Astrocyte of the hippocampus (primary cell): Measurements from ENCODE around the gene MYO9B.
"Not testable (repeated sequence)": the region's sequence is repeated elsewhere in the genome, so short reads cannot be mapped to it uniquely, and the experiment has no call there.

Experiments
- DNase-seq: peaks from one replicate; pipeline ENCODE4 v3.0.0; 2011; ENCODE audit warnings: low read depth, low spot score

Gene MYO9B

GRCh38 chr19:17144771-17145170, 69.2 kb downstream of the MYO9B start:
- peak; percentile 76 for DNase-seq

GRCh38 chr19:17145546-17146497, 70.2 kb downstream of the MYO9B start:
- DNase-seq: no peak

DNA sequence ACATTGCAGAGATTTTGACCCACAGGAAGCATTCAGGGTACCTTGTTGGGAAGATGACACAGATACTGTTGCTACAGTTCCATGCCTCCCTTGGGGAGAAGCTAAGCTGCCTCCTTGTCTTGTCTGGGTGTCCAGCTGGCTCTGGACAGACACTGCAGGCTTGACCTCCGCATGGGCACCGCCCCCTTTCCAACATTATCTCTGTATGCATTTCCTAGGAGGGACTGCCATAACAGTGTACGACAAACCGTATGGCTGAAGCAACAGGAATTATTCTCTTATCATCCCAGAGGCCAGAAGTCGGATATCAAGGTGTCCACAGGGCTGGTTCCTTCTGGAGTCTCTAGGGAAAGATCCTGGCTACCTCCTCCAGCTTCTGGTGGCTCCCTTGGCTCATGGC, 72.6 kb downstream of the MYO9B start:
- no peak for DNase-seq

- no peak for DNase-seq
Observed at GRCh38 chr19:17149393-17150135, 74.0 kb downstream of the MYO9B start.

DNA sequence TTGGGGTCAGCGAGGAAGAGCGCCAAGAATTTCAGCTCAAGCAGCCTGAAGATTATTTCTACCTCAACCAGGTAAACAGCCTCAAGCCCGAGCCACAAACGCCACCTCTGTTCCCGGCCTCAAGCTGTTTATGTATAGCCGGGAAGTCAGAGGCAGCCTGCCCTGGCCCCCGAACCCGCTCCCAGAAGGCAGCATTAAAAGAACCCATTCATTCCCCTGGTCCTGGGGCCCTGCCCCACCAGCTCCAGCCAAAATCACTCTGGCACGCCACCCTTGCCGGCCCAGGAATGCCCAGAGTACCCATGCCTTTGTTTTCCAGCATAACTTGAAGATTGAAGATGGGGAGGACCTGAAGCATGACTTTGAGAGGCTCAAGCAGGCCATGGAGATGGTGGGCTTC, 78.4 kb downstream of the MYO9B start:
- DNase-seq: no peak

DNA sequence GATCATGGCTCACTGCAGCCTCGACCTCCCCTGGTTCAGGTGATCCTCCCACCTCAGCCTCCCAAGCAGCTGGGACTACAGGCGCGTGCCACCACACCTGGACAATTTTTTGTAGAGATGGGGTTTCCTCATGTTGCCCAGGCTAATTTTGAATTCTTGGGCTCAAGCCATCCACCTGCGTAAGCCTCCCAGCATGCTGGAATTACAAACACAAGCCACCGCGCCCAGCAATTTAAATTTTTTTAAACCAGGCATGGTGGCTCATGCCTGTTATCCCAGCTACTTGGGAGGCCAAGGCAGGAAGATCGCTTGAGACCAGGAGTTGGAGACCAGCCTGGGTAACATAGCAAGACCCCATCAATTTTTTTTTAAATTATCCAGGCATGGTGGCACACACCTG, 79.7 kb downstream of the MYO9B start:
- DNase-seq: no peak

GRCh38 chr19:17156296-17156946, 80.8 kb downstream of the MYO9B start:
- no peak for DNase-seq

DNA sequence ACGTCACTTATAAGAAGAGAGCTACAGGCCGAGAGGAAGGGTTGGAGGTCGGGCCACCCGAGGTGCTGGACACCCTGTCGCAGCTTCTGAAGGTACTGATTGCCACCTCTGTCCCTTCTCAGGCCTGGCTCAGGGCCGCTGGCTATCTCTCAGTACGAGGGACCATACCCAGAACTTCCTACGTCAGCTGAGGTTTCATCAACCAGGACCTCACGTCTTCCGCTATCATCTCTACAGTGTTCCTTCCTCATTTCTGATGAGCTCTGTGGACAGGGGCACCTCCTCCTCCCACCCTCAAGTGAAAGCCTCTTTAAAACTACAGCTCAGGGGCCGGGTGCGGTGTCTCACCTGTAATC, 81.3 kb downstream of the MYO9B start:
- DNase-seq: no peak

- no peak for DNase-seq
Observed at GRCh38 chr19:17158584-17158983, 83.0 kb downstream of the MYO9B start.

DNA sequence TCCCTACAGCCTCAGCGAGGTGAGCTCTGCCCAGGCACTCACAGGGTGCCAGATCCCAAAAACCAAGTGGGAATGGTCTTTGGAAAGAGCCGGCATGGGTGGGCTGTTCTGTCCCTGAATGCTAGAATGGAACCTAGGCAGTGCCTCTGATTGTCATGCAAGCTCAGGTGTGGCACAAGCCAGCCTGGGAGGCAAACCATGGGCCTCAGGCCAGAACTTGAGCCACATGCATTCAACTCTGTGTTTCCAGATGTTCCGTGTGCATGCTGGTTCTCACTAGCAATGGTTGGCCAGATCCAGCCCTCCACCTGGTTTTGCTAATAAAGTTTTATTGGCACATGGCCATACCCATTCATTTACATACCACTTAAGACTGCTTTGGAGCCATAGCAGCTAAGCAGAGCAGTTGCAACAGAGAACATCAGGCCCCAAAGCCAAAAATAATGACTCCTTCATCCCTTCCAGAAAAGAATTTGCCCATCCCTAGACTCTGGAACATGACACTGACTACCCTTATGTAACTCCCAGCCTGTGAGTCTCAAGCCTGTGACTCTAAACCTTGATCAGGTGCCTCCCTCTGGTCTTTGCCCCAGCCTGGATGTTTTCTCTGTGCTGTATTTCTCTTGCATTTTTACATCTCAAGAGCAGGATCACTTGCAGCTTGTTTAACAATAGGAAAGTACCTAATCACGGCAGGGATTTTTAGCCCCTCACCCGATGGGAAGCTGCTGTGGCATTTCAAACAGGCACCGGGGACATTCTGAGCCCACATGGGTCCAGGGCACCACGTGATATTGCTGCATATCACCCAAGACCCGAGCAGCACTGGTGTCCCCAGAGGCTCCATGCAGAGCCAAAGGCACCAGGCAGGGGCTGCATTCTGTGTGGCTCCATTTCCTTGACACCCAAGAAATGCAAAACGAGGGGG, 84.2 kb downstream of the MYO9B start:
- no peak for DNase-seq

DNA sequence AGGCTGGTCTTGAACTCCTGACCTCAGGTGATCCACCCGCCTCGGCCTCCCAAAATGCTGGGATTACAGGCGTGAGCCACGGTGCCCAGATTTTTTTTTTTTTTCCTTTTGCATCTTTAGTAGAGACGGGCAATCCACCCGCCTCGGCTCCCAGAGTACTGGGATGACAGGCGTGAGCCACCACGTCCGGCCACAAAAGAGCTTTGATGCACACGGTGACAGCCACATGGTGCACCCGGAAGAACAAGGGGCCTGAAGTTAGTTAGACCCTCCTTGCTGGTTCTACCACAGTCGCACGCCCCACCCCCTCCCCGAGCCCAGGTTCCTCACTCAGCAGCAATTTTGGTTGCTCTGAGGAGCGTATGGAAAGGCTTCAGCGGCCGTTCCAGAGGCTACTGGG, 85.3 kb downstream of the MYO9B start:
- DNase-seq: no peak

- DNase-seq: not testable (repeated sequence)
Observed at GRCh38 chr19:17162131-17162530, 86.6 kb downstream of the MYO9B start.

DNA sequence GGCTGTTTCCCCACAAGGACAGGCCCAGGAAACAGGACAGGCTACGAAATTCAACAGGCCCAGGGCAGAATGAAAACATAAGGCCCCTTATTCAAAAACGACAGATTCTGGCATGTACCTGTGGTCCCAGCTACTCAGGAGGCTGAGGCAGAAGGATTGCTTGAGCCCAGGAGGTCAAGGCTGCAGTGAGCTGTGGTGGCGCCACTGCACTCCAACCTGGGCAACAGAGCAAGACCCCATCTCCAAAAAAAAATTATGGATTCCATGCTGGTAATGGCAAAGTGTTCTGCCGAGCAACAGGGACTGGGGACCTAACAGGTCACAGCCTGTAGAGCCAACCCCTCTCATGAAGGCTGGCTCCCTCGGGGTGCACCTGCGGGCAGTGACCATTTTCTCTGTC, 87.0 kb downstream of the MYO9B start:
- DNase-seq: no peak

DNA sequence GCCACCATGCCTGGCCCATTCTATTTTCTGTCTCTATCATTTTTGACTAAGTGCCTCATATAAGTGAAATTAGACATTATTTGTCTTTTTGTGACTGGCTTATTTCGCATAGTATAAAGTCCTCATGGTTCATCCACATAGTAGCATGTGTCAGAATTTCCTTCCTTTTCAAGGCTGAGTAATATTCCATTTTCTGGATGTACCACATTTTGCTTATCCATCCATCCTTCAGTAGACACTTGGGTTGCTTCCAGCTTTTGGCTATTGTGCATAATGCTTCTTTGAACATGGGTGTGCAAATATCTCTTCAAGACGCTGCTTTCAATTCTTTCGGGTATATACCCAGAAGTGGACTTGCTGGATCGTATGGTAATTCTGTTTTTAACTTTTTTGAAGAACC, 88.1 kb downstream of the MYO9B start:
- DNase-seq: no peak

DNA sequence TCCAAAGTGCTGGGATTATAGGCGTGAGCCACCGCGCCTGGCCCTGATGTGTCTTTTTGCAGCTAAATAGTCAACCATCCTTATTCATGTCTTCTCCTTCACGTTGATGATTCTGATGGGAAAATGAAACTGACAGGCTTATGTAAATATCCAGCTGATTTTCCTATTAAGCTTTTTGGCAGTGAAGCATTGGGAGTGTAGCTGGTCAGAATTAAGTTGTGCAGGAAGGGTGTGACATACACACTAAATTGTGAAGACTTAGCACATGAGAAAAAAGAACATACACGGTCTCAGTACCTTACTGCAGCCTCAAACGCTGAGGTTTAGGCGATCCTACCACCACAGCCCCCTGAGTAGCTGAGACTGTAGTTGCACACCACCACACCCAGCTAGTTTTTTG, 89.1 kb downstream of the MYO9B start:
- DNase-seq: no peak

DNA sequence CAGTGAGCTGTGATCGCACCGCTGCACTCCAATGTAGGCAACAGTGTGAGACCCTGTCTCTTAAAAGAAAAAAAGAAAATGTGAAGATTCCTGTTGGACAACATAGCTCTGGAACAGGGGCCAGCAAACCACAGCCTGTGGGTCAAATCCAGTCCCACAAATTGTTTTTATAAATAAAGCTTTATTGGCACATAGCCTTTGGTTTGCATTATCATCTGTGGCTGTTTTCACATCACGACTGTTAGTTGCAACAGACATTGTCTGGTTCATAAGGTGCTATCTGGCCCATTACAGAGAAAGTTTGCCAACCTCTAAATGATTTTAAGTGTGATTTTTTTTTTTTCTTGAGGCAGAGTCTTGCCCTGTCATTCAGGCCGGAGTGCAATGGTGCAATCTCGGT, 90.1 kb downstream of the MYO9B start:
- no peak for DNase-seq

DNA sequence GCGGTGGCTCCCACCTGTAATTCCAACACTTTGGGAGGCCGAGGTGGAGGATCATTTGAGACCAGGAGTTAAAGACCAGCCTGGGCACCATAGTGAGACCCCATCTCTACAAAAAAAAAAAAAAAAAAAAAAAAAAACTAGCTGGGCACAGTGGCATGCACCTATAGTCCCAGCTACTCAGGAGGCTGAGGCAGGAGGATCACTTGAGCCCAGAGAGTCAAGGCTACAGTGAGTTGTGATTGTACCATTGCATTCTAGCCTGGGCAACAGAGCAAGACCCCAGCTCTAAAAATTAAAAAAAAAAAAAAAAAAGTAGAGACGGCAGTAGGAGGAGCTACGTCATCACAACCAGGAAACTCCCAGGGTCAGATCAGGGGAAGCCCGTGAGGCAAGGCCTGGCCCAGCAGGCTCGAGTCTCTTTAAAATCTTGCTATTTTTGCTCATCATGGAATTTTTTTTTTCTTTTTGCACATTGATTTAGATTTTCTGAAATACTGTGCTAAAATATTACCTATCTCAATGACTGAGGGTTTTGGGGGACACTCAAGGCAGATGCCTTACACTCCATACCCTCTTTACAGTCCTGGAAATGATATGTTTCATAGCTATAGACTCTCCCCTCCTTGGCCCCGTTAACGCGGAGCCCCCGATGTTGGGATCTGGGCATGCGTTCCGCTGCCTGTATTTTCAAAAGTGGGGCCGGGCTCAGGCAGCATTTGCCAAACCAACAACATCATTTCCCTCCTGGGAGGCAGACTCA, 95.1 kb downstream of the MYO9B start:
- no peak for DNase-seq

GRCh38 chr19:17171874-17172273, 96.3 kb downstream of the MYO9B start:
- no peak for DNase-seq

- no peak for DNase-seq
Observed at GRCh38 chr19:17172624-17173345, 97.2 kb downstream of the MYO9B start.

DNA sequence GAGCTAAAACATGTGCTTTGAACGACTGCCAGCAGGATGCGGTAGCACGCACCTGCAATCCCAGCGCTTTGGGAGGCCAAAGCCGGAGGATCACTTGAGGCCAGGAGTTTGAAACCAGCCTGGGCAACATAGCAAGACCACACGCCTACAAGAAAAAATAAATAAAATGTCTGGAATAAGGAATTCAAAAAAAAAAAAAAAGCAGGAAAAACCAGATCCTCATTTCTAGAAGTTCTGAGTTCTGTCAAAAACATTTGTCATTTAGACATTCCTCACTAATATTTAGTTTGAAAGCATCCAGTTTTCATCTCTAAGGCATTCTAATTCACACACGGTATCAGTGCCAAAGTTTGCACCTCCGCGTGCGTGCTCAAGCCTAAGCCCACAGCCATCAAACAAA, 102.7 kb downstream of the MYO9B start:
- no peak for DNase-seq
